ENCODE results near the gene SLC39A13. TPM values are rescaled to one million over a fixed set of nuclear protein-coding genes. Genes with fewer than 3 reads are reported as not detected.

Gene SLC39A13
- total RNA-seq, 2 experiments from 2014 or later, result 36.6 to 39.2 TPM

DNA sequence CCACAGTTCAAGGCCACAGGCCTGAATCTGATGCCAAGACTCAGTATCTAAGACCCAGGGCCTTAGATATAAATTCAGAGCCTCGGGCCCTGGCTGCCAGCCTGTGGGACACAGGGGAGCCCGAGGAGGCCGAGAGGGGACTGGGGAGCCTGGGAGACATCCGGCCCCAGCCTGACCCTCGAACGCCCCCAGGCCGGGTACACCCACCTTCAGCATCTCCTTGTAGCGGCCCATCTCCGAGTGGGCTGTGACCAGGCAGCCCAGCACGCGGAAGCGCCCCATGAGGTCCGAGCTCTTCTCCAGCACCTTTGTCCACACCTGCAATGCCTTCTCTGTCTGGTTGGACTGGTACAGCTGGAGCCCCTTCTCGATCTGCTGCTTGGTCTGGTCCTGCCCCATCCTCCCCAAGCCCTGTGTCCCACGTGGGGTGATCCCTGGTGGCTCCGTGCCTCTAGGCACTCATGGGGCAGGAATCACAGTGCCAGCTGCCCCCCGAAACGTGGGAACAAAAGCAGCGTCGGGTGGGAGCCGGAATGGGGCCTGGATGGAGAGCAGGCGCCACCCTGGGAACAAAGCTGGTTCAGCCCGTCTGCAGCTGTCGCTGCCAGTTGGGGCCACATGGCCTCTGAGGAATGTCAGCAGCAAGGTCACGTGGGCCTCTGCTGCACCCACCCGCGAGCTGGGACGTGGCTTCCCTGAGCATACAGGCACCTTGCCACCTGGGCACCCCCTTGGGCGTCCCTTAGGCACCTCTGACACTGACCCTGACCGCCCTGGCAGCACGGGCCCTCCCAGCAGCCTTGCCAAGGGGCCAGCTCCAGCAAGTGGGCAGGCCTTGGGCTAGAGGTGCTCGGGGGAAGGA lies 40.4 kb downstream of the SLC39A13 start, which contains the start of gene RAPSN:
Gene RAPSN, minus strand, starts transcription at position 571 of the 862 bp plus-strand sequence. Its CDS starts 172 bp downstream, at position 399.
- H3K27me3 Mint-ChIP-seq, result no peaks in the 10 kb centered on the region
- Histone ChIP-seq H3K36me3 (ENCODE audit: insufficient read depth, low read length) (no peaks in the 10 kb centered on the region), H3K27ac (ENCODE audit: low read depth in 1 of 2, low read length in 2 of 2) (no peak within 1 kb of the TSS), H3K4me1 (ENCODE audit: insufficient read depth, low read length) (no peaks in the 10 kb centered on the region), H3K4me3 (ENCODE audit: low read length) (no peak within 1 kb of the TSS), H3K27me3 (ENCODE audit: control insufficient read depth in 1 of 2, insufficient read depth in 2 of 2, low read length in 2 of 2) (no peaks in the 10 kb centered on the region), H3K9me3 (ENCODE audit: control insufficient read depth in 1 of 2, insufficient read depth in 1 of 2, low read length in 2 of 2) (no peaks in the 10 kb centered on the region)
- H3K4me1 Mint-ChIP-seq (ENCODE audit: low read depth), result no peaks in the 10 kb centered on the region
- H3K36me3 Mint-ChIP-seq (ENCODE audit: low read depth), result no peaks in the 10 kb centered on the region
- H3K4me3 Mint-ChIP-seq, result no peak within 1 kb of the TSS
- ChIA-PET POLR2A (no interaction called here), CTCF (interaction anchor here (0.5 kb wide), 1 partner anchor 755 kb away, joined by 3 read pairs; no protein-coding TSS in a partner anchor)
- ATAC-seq (ENCODE audit: poor library complexity), result no peak
- intact Hi-C loops (cut with DNase I, micrococcal nuclease), result no loop called here
- no peak for DNase-seq
- no peaks in the 10 kb centered on the region for H3K9me3 Mint-ChIP-seq
- TF ChIP-seq, protein P1, sequence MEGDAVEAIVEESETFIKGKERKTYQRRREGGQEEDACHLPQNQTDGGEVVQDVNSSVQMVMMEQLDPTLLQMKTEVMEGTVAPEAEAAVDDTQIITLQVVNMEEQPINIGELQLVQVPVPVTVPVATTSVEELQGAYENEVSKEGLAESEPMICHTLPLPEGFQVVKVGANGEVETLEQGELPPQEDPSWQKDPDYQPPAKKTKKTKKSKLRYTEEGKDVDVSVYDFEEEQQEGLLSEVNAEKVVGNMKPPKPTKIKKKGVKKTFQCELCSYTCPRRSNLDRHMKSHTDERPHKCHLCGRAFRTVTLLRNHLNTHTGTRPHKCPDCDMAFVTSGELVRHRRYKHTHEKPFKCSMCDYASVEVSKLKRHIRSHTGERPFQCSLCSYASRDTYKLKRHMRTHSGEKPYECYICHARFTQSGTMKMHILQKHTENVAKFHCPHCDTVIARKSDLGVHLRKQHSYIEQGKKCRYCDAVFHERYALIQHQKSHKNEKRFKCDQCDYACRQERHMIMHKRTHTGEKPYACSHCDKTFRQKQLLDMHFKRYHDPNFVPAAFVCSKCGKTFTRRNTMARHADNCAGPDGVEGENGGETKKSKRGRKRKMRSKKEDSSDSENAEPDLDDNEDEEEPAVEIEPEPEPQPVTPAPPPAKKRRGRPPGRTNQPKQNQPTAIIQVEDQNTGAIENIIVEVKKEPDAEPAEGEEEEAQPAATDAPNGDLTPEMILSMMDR (IDR thresholded peaks at IDR 0.05), result no peak
- no peak within 1 kb of the TSS for H3K27ac Mint-ChIP-seq

DNA sequence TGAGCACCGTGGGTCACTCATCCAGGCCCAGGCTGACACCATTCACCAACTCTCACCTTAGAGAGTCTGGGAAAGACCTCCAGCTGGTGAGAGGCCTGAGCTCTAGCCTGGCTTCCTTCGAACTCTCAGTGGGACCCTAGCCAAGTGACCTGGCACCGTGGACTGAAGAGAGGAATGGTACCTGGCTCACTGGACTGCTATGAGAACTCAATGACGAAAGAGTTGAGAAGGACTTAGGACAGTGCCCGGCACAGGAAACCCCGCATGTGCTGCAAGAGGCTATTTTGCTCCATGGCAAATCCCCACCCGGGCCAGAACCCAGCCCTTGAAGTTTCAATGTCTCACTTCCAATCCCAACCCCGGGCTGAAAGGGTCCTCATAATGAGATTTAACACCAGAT lies 41.2 kb downstream of the SLC39A13 start:
- H3K27me3 ChIP-seq (ENCODE audit: control insufficient read depth in 1 of 2, insufficient read depth in 2 of 2, low read length in 2 of 2), result no peaks in the 10 kb centered on the region
- intact Hi-C loops (cut with DNase I, micrococcal nuclease), result no loop called here
- Mint-ChIP-seq H3K4me1 (ENCODE audit: low read depth) (peaks cover 5% of the 10 kb centered on the region), H3K27ac (no peak overlapping the region), H3K27me3 (no peaks in the 10 kb centered on the region), H3K9me3 (no peaks in the 10 kb centered on the region), H3K36me3 (ENCODE audit: low read depth) (no peaks in the 10 kb centered on the region), H3K4me3 (no peak overlapping the region)
- H3K27ac ChIP-seq (ENCODE audit: low read depth in 1 of 2, low read length in 2 of 2), result no peak overlapping the region
- H3K36me3 ChIP-seq (ENCODE audit: insufficient read depth, low read length), result no peaks in the 10 kb centered on the region
- no peak for ATAC-seq (ENCODE audit: poor library complexity)
- DNase-seq, result no peak
- ChIA-PET POLR2A (no interaction called here), CTCF (interaction anchor here (0.5 kb wide), 1 partner anchor 756 kb away, joined by 3 read pairs; no protein-coding TSS in a partner anchor)
- H3K4me3 ChIP-seq (ENCODE audit: low read length), result no peak overlapping the region
- H3K9me3 ChIP-seq (ENCODE audit: control insufficient read depth in 1 of 2, insufficient read depth in 1 of 2, low read length in 2 of 2), result no peaks in the 10 kb centered on the region
- TF ChIP-seq, protein P1 (IDR thresholded peaks at IDR 0.05), result no peak
- peaks cover 3% of the 10 kb centered on the region for H3K4me1 ChIP-seq (ENCODE audit: insufficient read depth, low read length)

DNA sequence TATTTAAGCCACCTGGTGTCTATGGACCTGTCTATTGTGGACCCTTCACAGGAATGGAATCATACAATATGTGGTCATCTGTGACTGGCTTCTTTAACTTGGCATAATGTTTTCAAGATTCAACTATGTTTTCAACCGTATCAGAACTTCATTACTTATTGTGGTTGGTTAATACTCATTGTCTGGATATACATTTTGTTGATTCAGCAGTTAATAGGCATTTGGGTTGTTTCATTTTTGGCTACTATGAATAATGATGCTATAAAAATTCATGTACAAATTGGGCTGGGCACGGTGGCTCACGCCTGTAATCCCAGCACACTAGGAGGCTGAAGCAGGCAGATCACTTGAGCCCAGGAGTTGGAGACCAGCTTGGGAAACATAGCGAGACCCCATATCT lies 43.0 kb downstream of the SLC39A13 start:
- no peaks in the 10 kb centered on the region for H3K36me3 ChIP-seq (ENCODE audit: insufficient read depth, low read length)
- Mint-ChIP-seq H3K4me3 (no peak overlapping the region), H3K27ac (no peak overlapping the region), H3K4me1 (ENCODE audit: low read depth) (peaks cover 5% of the 10 kb centered on the region), H3K9me3 (no peaks in the 10 kb centered on the region), H3K27me3 (no peaks in the 10 kb centered on the region), H3K36me3 (ENCODE audit: low read depth) (no peaks in the 10 kb centered on the region)
- no peaks in the 10 kb centered on the region for H3K9me3 ChIP-seq (ENCODE audit: control insufficient read depth in 1 of 2, insufficient read depth in 1 of 2, low read length in 2 of 2)
- ChIA-PET CTCF (no interaction called here), POLR2A (no interaction called here)
- no peak for DNase-seq
- no peaks in the 10 kb centered on the region for H3K27me3 ChIP-seq (ENCODE audit: control insufficient read depth in 1 of 2, insufficient read depth in 2 of 2, low read length in 2 of 2)
- TF ChIP-seq, protein P1 (IDR thresholded peaks at IDR 0.05), result no peak
- H3K4me3 ChIP-seq (ENCODE audit: low read length), result no peak overlapping the region
- peaks cover 4% of the 10 kb centered on the region for H3K4me1 ChIP-seq (ENCODE audit: insufficient read depth, low read length)
- no peak overlapping the region for H3K27ac ChIP-seq (ENCODE audit: low read depth in 1 of 2, low read length in 2 of 2)
- no peak for ATAC-seq (ENCODE audit: poor library complexity)
- intact Hi-C loops (cut with DNase I, micrococcal nuclease), result loop anchor here in 1 of 2 experiments (5.0 kb wide), 1 partner anchor 559 kb away; no protein-coding TSS in a partner anchor

All from CD4-positive, alpha-beta T cell (primary cell).